SKM-1 (cell line): ENCODE measurements around the gene ZNF280D.
"Not testable (repeated sequence)": the region's sequence is repeated elsewhere in the genome, so short reads cannot be mapped to it uniquely, and the experiment has no call there.

Experiments
- DNase-seq: peaks from one replicate; lab custom pipeline; 2025; ENCODE audit not compliant: unreplicated experiment; lab: John Stamatoyannopoulos, UW

Gene ZNF280D

GRCh38 chr15:56719021-56719612 lies 14.2 kb downstream of the ZNF280D start:
- no peak for DNase-seq

DNA sequence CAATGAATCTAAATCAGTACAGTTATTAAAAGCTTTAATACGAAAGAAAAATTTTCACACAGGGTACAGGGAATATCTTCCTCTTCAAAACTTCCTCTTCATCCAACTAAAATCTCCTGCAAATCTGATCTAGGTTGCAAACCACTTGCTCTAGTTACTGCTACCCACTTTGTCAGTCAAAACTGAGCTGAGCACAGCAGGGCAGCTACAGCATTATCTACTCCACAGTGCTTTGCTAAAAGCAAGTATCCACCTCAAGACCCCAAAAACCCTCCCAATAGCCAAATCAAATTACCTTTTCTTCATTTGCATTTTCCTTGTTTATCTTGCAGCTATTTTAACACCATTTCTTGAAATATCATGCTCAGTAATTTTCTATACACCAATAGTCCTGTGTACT lies 14.7 kb downstream of the ZNF280D start:
- no peak for DNase-seq

DNA sequence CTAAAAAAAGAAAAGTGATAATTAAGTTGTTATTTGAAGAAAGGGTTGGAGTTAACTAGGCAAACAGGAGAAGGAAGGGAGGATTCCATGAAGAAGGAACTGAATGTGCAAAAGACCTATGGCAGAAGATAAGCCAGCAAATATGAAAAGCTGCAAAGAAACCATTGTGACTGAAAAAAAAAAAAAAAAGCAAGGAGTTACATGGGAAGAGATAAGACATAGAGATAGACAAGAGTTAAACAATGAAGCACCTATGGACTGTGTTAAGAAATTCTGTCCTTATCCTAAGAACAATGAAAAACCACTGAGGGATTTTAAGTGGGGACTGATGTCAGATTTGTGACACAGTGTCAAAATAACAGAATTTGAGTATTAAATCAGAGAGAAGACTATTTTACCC lies 17.0 kb downstream of the ZNF280D start:
- no peak for DNase-seq

DNA sequence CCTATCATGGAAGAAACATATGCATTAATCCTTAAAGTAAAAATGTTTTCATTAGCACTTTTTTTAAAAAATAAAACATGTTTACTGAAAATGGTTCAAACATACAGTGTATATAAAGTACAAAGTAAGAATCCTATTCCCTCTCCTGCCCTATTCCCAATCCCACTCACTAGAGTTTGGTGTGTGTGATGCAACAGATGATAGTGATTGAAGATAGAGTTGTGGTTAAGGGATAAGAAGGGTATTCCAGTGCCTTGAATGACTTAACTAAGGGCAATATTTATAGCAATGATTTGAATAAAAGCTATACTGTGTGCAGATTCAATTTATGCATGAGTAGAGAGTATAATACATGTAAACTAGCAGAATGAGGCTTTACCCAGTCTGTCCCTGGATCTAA lies 18.1 kb downstream of the ZNF280D start:
- no peak for DNase-seq

DNA sequence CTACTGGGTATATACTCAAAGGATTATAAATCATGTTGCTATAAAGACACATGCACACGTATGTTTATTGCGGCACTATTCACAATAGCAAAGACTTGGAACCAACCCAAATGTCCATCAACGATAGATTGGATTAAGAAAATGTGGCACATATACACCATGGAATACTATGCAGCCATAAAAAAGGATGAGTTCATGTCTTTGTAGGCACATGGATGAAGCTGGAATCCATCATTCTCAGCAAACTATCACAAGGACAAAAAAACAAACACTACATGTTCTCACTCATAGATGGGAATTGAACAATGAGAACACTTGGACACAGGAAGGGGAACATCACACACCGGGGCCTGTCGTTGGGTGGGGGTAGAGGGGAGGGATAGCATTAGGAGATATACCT lies 23.8 kb downstream of the ZNF280D start:
- DNase-seq, result not testable (repeated sequence)

DNA sequence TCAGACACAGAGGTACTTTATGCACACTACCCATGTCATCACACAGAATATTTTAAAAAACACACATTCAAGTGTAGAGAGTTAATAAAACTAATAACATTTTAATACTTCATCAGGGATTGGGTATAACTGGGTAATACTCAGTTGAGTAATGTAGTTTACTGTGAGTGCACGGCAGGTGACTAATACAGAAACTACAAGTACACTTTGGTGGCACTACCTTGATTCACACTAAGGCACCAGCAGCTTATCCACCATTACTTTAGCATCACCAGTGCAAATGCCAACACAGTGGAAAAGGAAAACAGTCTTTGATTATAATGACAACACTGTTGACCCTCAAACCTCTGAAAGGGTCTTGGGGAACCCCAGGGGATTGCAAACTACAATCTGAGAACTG lies 33.6 kb downstream of the ZNF280D start:
- no peak for DNase-seq

- DNase-seq, result no peak
Observed at GRCh38 chr15:56698270-56698669, 35.0 kb downstream of the ZNF280D start.

GRCh38 chr15:56693761-56694160 lies 39.5 kb downstream of the ZNF280D start:
- DNase-seq, result no peak

DNA sequence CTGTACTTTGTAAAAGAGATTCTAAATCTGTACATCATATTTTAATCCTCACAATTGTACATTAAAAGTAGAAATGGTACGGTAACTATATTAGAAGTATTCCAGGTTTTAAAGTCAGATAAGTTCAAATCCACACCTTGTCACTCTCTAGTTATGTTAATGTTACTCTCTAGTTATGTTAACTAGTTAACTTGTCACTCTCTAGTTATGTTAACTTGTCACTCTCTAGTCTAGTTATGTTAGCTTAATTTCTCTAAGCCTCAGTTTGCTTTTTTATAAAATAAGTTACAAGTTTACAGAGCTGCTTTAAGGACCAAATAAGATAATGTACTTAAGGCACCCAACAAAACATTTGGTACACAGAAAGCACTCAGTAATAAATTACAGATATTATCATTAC lies 42.6 kb downstream of the ZNF280D start:
- DNase-seq, result no peak

GRCh38 chr15:56683908-56684307 lies 49.4 kb downstream of the ZNF280D start:
- no peak for DNase-seq

DNA sequence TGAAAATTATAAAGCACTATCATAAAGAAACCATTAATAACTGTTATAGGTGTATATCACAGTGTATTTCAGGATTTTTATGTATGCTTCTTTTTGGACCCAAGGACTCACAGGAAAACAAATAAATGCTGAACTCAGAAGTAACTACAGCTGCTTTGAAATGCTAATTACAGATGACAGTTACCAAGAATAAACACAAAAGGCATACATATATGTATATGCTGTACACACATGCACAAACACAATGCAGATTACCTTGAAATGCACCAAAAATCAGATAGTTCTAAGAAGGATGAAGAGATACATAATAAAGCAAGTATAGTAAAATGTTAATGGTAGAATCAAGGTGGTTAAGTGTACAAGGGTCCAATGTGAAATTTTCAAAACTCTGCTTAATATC lies 52.2 kb downstream of the ZNF280D start:
- DNase-seq, result no peak

GRCh38 chr15:56679225-56679624 lies 54.1 kb downstream of the ZNF280D start:
- no peak for DNase-seq

DNA sequence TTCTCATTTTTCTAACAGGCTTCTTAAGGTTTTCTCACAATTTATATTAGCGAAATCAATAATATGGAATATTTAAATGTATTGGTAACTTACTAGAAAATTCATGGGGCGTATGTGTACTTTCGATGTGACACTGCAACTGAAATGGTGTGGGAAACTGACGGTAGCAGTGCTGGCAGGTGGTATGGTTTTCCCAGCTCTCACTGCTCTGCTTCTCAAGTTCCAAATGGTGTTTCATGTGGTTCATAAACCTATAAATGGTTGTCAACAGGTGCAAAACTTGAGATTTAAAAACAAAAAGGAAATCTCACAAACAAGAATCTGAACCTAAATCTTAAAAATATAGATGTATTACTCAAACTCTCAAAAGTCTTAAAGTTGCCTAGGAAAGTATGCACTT lies 54.7 kb downstream of the ZNF280D start:
- DNase-seq, result no peak

DNA sequence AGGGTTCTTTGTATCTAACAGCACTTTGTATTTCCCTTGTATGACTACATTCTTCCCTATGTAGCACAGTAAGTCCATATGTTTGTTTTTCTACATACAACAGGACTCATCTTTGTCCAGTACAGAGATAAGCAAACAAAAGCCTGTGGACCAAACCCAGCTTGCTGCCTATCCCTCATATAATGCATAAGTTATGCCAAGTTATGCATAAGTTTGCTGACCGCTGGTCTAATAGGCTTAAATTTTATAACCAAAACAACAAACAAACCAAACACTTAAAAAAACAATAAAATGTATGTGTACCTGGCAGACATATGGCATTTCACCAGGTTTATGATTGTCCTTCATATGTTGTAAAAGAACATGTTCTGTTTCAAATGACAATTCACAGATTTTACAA lies 56.0 kb downstream of the ZNF280D start:
- no peak for DNase-seq

DNA sequence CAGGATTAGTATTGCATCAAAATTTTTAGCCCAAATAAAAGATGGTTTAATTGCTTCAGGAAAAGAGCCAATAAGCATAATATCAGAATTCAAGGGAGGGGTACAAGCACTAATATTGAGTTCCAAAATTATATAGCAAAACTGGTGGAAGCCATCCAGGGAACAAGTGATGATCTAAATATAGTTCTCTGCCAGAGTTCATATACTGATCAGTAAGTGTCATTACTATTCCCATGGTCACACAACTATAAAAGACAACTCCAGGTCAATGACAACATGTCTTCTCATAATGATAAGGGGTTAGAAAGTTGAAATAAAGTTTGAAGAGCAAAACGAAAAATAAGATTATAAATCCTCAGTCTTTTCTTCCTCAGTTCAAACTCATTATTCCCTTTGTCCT lies 57.4 kb downstream of the ZNF280D start:
- no peak for DNase-seq

DNA sequence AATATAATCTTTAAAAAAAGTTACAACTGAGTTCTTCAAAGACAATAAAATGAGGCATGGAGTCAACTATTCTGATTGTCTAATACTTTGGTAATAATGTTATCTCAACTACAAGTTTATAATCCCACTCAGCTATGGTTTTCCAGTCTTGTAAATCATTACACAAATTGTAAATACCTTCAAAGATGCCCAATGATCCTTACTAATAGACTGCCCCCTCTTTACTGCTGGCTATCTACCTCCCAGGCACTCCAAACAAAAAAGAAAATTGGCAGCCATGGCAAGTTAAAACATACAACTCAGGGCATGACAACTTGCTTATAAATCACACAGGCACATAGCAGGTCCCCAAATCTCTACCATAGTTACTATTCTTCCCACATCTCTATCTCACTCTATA lies 58.5 kb downstream of the ZNF280D start:
- no peak for DNase-seq

GRCh38 chr15:56672721-56673120 lies 60.6 kb downstream of the ZNF280D start:
- no peak for DNase-seq

- DNase-seq, result no peak
Observed at GRCh38 chr15:56667517-56667916, 65.8 kb downstream of the ZNF280D start.

DNA sequence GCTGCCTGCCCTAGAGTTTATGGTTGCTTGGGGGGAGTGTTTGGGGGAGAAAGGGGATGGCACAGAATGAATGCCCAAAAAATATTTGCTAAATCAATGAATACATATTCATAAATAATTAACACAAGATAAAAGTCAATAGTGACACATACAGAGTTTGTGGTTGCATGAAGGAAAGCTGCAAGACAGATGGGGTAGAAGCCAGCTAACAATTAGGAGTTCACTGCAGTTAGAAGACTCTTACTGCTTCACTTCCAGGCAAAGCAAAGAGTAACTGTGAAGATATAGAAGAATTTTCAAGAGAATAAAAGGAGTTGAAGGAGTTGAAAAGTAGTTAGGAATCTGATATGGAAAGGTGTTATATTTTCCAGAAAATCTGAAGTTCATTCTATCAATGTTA lies 72.4 kb downstream of the ZNF280D start:
- no peak for DNase-seq

- no peak for DNase-seq
Observed at GRCh38 chr15:56659197-56659596, 74.1 kb downstream of the ZNF280D start.

- DNase-seq, result no peak
Observed at GRCh38 chr15:56654624-56655023, 78.7 kb downstream of the ZNF280D start.

DNA sequence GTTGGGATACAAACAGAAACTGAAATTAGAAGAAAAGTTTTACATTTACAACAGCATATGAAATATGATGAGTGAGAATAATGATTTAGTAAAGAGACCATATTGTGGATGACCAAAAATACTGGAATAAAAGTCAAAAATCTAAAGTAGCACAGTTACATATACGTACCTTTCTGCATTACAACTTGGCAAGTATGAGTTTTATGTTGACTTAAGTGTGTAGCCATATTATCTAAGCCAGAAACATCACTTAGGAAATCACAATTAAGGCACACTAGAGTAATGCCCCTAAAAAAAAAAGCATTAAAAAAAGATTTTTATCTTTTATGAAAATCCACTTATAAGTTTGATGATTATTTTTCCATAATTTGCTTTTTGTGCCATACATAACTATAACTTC lies 79.1 kb downstream of the ZNF280D start:
- DNase-seq, result no peak

DNA sequence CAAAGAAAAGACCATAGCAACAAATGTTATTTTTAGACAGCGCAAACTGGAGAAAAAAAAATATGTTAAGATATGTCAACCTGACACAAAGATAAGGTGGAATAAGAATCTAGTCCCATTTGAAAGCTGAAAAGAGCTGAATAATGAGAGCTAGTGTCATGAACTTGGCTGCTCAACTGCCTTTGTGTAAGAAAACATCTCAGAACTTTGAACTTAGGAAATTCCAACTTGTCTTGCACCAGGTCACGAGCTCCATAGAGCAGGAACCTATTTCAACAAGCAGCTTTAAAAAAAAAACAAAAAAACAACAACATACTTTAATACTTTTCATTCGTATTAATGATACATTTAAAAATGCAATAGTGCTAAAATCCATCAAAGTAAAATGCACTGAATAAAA lies 79.5 kb downstream of the ZNF280D start:
- DNase-seq, result no peak

GRCh38 chr15:56653107-56653506 lies 80.2 kb downstream of the ZNF280D start:
- DNase-seq, result no peak
